Transverse colon (tissue), 3 donors: ENCODE data around the gene LRRN1.

ENCODE experiments used
- EP300 ChIP-seq: sonication (generic); formaldehyde crosslinking; IDR thresholded peaks from one replicate; pipeline ENCODE4 v1.6.1; 2017; ENCODE audit warnings: antibody characterized with exemption, low read depth
- TF ChIP-seq, protein P1 (sequence below), 5 experiments: fragments of 200-600 bp in 3 of 5; fragments of 450-650 bp in 2 of 5; sonication (generic) in 3 of 5; IDR thresholded peaks; 1 replicate in 2 of 5; 2 replicates in 3 of 5; pipeline ENCODE4 v1.5.1; 2016 to 2017; ENCODE audit warnings: antibody characterized with exemption in 5 of 5, inconsistent platforms in 3 of 5, mild to moderate bottlenecking in 2 of 5, moderate library complexity in 1 of 5

- TF ChIP-seq, protein P1, sequence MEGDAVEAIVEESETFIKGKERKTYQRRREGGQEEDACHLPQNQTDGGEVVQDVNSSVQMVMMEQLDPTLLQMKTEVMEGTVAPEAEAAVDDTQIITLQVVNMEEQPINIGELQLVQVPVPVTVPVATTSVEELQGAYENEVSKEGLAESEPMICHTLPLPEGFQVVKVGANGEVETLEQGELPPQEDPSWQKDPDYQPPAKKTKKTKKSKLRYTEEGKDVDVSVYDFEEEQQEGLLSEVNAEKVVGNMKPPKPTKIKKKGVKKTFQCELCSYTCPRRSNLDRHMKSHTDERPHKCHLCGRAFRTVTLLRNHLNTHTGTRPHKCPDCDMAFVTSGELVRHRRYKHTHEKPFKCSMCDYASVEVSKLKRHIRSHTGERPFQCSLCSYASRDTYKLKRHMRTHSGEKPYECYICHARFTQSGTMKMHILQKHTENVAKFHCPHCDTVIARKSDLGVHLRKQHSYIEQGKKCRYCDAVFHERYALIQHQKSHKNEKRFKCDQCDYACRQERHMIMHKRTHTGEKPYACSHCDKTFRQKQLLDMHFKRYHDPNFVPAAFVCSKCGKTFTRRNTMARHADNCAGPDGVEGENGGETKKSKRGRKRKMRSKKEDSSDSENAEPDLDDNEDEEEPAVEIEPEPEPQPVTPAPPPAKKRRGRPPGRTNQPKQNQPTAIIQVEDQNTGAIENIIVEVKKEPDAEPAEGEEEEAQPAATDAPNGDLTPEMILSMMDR (IDR thresholded peaks at IDR 0.05), result no peak
- no peak for TF ChIP-seq EP300
Measured at GRCh38 chr3:3851621-3852323, 52.5 kb downstream of the LRRN1 start.
